A549 (cell line): ENCODE results near the gene IL4I1.

Source experiments
- CHD2 ChIP-seq: fragments of 150-350 bp; IDR thresholded peaks from 2 replicates; pipeline ENCODE4 v1.6.1; 2014; ENCODE audit warnings: low read length; ENCODE audit not compliant: partially characterized antibody
- CTCF ChIP-seq: fragments of >200 bp; sonication (Bioruptor Twin); formaldehyde crosslinking; IDR thresholded peaks from 3 replicates; pipeline ENCODE4 v1.5.1; 2016
- E2F6 ChIP-seq: IDR thresholded peaks from 2 replicates; pipeline ENCODE4 v1.6.1; 2012; ENCODE audit warnings: low read depth, borderline replicate concordance
- EP300 ChIP-seq, 2 experiments: fragments of >200 bp; sonication (Bioruptor Twin); formaldehyde crosslinking; IDR thresholded peaks; 2 replicates in 1 of 2; 3 replicates in 1 of 2; pipeline ENCODE4 v1.6.1; 2016 to 2017
- JUNB ChIP-seq: fragments of >200 bp; sonication (Bioruptor Twin); formaldehyde crosslinking; IDR thresholded peaks from 2 replicates; pipeline ENCODE4 v1.6.1; 2016
- MYC ChIP-seq: IDR thresholded peaks from 2 replicates; pipeline ENCODE4 v1.6.1; 2012; ENCODE audit warnings: mild to moderate bottlenecking, inconsistent platforms, low read length, improper control_type of control experiment, borderline replicate concordance
- NR3C1 ChIP-seq: fragments of >200 bp; sonication (Bioruptor Twin); formaldehyde crosslinking; IDR thresholded peaks from 3 replicates; pipeline ENCODE4 v1.6.1; 2017
- POLR2A ChIP-seq: IDR thresholded peaks from 2 replicates; pipeline ENCODE4 v1.6.1; 2012; ENCODE audit warnings: mild to moderate bottlenecking, low read length
- RAD21 ChIP-seq, 2 experiments: fragments of >200 bp in 1 of 2; sonication (Bioruptor Twin) in 1 of 2; formaldehyde crosslinking in 1 of 2; IDR thresholded peaks in 1 of 2; conservative IDR thresholded peaks in 1 of 2; 2 replicates in 1 of 2; 3 replicates in 1 of 2; pipeline ENCODE4 v1.6.1; 2012 to 2018; ENCODE audit warnings: inconsistent platforms in 1 of 2
- RCOR1 ChIP-seq: fragments of 150-350 bp; IDR thresholded peaks from 2 replicates; pipeline ENCODE4 v1.6.1; 2014; ENCODE audit warnings: antibody characterized with exemption, low read length, low read depth
- SREBF2 ChIP-seq: fragments of 450-650 bp; IDR thresholded peaks from 2 replicates; pipeline ENCODE4 v1.6.1; 2014; ENCODE audit warnings: mild to moderate bottlenecking, moderate library complexity
- TF ChIP-seq, protein P1 (sequence below): IDR thresholded peaks from 2 replicates; pipeline ENCODE4 v1.6.1; 2012

GRCh38 chr19:49883094-49883493 is 13.6 kb downstream of the IL4I1 start:
- TF ChIP-seq CTCF: no peak
- TF ChIP-seq CHD2: no peak
- TF ChIP-seq, protein P1, sequence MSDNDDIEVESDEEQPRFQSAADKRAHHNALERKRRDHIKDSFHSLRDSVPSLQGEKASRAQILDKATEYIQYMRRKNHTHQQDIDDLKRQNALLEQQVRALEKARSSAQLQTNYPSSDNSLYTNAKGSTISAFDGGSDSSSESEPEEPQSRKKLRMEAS: no peak
- TF ChIP-seq POLR2A: no peak
- no peak for TF ChIP-seq RAD21 (conservative IDR thresholded peaks at IDR 0.05 in 1 of 2, IDR thresholded peaks at IDR 0.05 in 1 of 2)
- no peak for TF ChIP-seq RCOR1
- TF ChIP-seq SREBF2: no peak
- TF ChIP-seq NR3C1: no peak
- TF ChIP-seq E2F6: no peak
- TF ChIP-seq MYC: no peak
- TF ChIP-seq EP300 (IDR thresholded peaks at IDR 0.05): no peak
- TF ChIP-seq JUNB: no peak
